Sigmoid colon (tissue), 4 donors: ENCODE results near the gene MYH11.

Experiments
- EP300 ChIP-seq, 4 donors: sonication (generic); formaldehyde crosslinking; IDR thresholded peaks; one replicate each; pipeline ENCODE4 v1.6.1; 2017; ENCODE audit warnings: antibody characterized with exemption in 4 of 4
- TF ChIP-seq, protein P1 (sequence below), 4 experiments: fragments of 450-650 bp in 3 of 4; fragments of 200-600 bp in 1 of 4; IDR thresholded peaks; one replicate each; pipeline ENCODE4 v1.5.1; 2016 to 2019; ENCODE audit warnings: antibody characterized with exemption in 4 of 4, mild to moderate bottlenecking in 3 of 4, moderate library complexity in 2 of 4

- TF ChIP-seq, protein P1, sequence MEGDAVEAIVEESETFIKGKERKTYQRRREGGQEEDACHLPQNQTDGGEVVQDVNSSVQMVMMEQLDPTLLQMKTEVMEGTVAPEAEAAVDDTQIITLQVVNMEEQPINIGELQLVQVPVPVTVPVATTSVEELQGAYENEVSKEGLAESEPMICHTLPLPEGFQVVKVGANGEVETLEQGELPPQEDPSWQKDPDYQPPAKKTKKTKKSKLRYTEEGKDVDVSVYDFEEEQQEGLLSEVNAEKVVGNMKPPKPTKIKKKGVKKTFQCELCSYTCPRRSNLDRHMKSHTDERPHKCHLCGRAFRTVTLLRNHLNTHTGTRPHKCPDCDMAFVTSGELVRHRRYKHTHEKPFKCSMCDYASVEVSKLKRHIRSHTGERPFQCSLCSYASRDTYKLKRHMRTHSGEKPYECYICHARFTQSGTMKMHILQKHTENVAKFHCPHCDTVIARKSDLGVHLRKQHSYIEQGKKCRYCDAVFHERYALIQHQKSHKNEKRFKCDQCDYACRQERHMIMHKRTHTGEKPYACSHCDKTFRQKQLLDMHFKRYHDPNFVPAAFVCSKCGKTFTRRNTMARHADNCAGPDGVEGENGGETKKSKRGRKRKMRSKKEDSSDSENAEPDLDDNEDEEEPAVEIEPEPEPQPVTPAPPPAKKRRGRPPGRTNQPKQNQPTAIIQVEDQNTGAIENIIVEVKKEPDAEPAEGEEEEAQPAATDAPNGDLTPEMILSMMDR (IDR thresholded peaks at IDR 0.05) = no peak
- TF ChIP-seq EP300 (IDR thresholded peaks at IDR 0.05) = no peak
Observed at GRCh38 chr16:15834502-15834901, 22.3 kb downstream of the MYH11 start.
